ENCODE results near the gene TTN. TPM values are rescaled to one million over a fixed set of nuclear protein-coding genes. Genes with fewer than 3 reads are reported as not detected.

Gene TTN
- total and polyA plus RNA-seq, 4 donors, result 0.53 to 47.4 (median 19.7) TPM

DNA sequence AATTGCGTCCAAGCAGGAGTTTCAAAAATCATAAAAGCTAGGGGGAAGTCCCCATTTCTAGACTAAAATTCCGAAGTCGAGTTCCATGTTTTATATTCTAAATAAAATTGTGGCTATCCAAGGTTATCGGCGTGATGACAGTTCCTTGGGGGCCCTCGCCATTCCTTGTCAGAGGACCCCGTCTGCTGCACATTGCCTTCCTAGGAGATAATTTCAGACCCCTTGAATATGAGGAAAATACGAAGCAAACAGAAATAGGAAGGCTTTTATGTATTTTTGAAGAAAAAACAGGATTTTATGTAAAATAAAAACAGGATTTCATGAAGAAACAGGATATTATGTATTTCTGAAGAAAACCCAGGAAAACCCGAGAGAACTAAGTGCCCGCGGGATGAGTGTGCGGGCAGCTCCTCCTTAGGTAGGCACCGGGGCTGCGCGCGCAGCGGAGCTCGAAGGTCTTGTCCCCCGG lies 327.4 kb downstream of the TTN start:
- WGBS, 2 donors, result 25 to 26% methylated on average over 19 of the region's 19 CpGs
- Histone ChIP-seq H3K36me3 (ENCODE audit: control insufficient read depth in 4 of 4, insufficient read depth in 4 of 4, low read length in 4 of 4) (peaks cover 0 to 2% (median 0%) of the 10 kb centered on the region in 4 donors), H3K9ac (ENCODE audit: insufficient read depth in 1 of 2, low read length in 2 of 2) (peak overlapping the region in 1 of 2 donors; percentile 95), H3K9me3 (ENCODE audit: control insufficient read depth in 4 of 4, insufficient read depth in 3 of 4, low read length in 3 of 4) (no peaks in the 10 kb centered on the region), H3K27me3 (ENCODE audit: control insufficient read depth in 3 of 3, insufficient read depth in 3 of 3, low read length in 2 of 3) (no peaks in the 10 kb centered on the region), H3K4me3 (no peak overlapping the region), H3K27ac (ENCODE audit: low read depth in 1 of 2, low read length in 1 of 2) (peak overlapping the region; percentile 89 to 93), H3K4me1 (ENCODE audit: control insufficient read depth in 5 of 5, insufficient read depth in 5 of 5, low read length in 5 of 5) (peaks cover 0 to 40% (median 26%) of the 10 kb centered on the region in 5 donors)
- ATAC-seq (ENCODE audit: insufficient read depth, low FRiP score) (no peak), DNase-seq (no peak)
- TF ChIP-seq, protein P1, sequence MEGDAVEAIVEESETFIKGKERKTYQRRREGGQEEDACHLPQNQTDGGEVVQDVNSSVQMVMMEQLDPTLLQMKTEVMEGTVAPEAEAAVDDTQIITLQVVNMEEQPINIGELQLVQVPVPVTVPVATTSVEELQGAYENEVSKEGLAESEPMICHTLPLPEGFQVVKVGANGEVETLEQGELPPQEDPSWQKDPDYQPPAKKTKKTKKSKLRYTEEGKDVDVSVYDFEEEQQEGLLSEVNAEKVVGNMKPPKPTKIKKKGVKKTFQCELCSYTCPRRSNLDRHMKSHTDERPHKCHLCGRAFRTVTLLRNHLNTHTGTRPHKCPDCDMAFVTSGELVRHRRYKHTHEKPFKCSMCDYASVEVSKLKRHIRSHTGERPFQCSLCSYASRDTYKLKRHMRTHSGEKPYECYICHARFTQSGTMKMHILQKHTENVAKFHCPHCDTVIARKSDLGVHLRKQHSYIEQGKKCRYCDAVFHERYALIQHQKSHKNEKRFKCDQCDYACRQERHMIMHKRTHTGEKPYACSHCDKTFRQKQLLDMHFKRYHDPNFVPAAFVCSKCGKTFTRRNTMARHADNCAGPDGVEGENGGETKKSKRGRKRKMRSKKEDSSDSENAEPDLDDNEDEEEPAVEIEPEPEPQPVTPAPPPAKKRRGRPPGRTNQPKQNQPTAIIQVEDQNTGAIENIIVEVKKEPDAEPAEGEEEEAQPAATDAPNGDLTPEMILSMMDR (IDR thresholded peaks at IDR 0.05; ENCODE audit: control extremely low read depth, extremely low read depth), result no peak

DNA sequence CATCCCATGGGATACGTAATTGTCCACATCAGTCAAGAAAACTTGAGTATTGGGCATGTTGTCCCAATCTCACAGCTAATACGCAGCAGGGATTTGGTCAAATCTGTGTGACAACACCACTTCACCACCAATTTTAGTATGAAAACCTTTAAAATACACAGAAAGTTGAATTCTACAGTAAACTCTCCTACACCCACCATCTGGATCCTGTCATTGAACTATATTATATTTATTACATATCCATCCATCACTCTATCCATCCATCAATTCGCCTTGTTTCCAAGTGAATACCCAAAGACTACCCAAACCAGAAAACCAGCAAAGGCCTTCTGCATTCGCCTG lies 328.0 kb downstream of the TTN start:
- Histone ChIP-seq H3K9ac (ENCODE audit: insufficient read depth in 1 of 2, low read length in 2 of 2) (peak overlapping the region in 1 of 2 donors; percentile 95), H3K9me3 (ENCODE audit: control insufficient read depth in 4 of 4, insufficient read depth in 3 of 4, low read length in 3 of 4) (no peaks in the 10 kb centered on the region), H3K36me3 (ENCODE audit: control insufficient read depth in 4 of 4, insufficient read depth in 4 of 4, low read length in 4 of 4) (peaks cover 0 to 2% (median 0%) of the 10 kb centered on the region in 4 donors), H3K27ac (ENCODE audit: low read depth in 1 of 2, low read length in 1 of 2) (peak overlapping the region in 1 of 2 donors; percentile 96), H3K4me1 (ENCODE audit: control insufficient read depth in 5 of 5, insufficient read depth in 5 of 5, low read length in 5 of 5) (peaks cover 0 to 37% (median 24%) of the 10 kb centered on the region in 5 donors), H3K27me3 (ENCODE audit: control insufficient read depth in 3 of 3, insufficient read depth in 3 of 3, low read length in 2 of 3) (no peaks in the 10 kb centered on the region), H3K4me3 (no peak overlapping the region)
- TF ChIP-seq, protein P1 (IDR thresholded peaks at IDR 0.05; ENCODE audit: control extremely low read depth, extremely low read depth), result no peak
- 53 to 57% methylated on average over 4 of the region's 4 CpGs for WGBS, 2 donors
- DNase-seq (no peak), ATAC-seq (ENCODE audit: insufficient read depth, low FRiP score) (no peak)

DNA sequence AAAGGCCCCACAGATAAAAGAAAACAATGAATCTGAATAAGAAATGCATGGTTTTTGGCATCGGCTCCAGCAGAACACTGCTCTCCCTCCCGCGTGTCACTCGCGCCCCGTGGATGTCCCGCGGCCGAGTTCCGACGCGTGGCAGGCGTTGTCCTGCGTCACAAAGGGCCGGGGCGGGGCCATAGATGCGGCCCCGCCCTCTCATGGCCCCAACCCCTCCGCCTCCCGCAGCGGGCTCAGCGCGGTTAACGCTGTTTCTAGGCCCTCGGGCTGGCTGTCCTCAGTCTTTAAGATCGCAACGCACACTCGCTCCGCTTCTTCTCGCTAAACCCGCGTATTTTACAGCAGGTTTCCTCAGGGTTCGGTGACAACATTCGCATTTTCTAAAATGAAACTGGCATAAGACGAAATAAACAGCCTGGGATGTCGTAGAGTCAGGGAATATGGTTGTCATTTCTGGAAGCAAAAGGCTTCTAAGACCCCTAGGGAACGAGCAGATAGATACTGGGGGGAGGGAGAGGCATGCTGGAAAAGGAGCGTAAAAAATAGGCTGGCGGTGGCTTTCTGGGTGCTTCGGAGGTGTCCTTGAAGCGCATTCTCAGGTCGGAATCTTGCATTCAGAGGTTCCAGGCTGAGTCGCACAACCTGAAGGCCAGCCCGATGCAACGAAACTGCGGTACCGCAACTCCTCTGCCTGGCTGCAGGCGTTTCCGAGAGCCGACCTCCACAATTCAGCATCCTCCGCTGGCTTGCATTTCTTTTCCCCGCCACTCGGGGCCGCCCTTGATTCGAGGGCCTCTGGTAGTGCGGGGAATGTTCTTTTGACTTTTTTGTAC lies 328.6 kb downstream of the TTN start, which contains the start of gene FKBP7:
Gene FKBP7, minus strand, starts transcription at position 162 of the 836 bp plus-strand sequence. Its CDS starts 101 bp downstream, at position 61.
- TF ChIP-seq, protein P1 (IDR thresholded peaks at IDR 0.05; ENCODE audit: control extremely low read depth, extremely low read depth), result peak; percentile 65
- Histone ChIP-seq H3K27ac (ENCODE audit: low read depth in 1 of 2, low read length in 1 of 2) (peak within 1 kb of the TSS; percentile 91 to 96), H3K27me3 (ENCODE audit: control insufficient read depth in 3 of 3, insufficient read depth in 3 of 3, low read length in 2 of 3) (no peaks in the 10 kb centered on the region), H3K4me1 (ENCODE audit: control insufficient read depth in 5 of 5, insufficient read depth in 5 of 5, low read length in 5 of 5) (peaks cover 0 to 39% (median 24%) of the 10 kb centered on the region in 5 donors), H3K9ac (ENCODE audit: insufficient read depth in 1 of 2, low read length in 2 of 2) (peak within 1 kb of the TSS; percentile 87 to 95), H3K9me3 (ENCODE audit: control insufficient read depth in 4 of 4, insufficient read depth in 3 of 4, low read length in 3 of 4) (no peaks in the 10 kb centered on the region), H3K4me3 (peak within 1 kb of the TSS; percentile 52), H3K36me3 (ENCODE audit: control insufficient read depth in 4 of 4, insufficient read depth in 4 of 4, low read length in 4 of 4) (peaks cover 0 to 2% (median 0%) of the 10 kb centered on the region in 4 donors)
- DNase-seq, result peak; percentile 90 to 95 (median 94)
- WGBS, 2 donors, result 1% methylated on average over 56 of the region's 56 CpGs
- ATAC-seq (ENCODE audit: insufficient read depth, low FRiP score), result peak; percentile 81
